ENCODE data around the gene CYBC1. TPM values are rescaled to one million over a fixed set of nuclear protein-coding genes. Genes with fewer than 3 reads are reported as not detected.

The CYBC1 gene
- polyA plus RNA-seq, 1 donor (not counting 4 experiments of a cell fraction or from before 2014, with no cell fraction given), result 30.2 TPM

GRCh38 chr17:82468692-82469091 lies 18.1 kb upstream of the CYBC1 start:
- no peak overlapping the region for H3K4me3 ChIP-seq (ENCODE audit: control insufficient read depth in 2 of 3, extremely low read depth in 1 of 3, insufficient read depth in 2 of 3, low read depth in 1 of 3, low read length in 3 of 3)
- H3K9me1 ChIP-seq (ENCODE audit: control insufficient read depth, extremely low read depth, insufficient read depth, low read length), result no peaks in the 10 kb centered on the region
- DNase-seq (ENCODE audit: low read depth, low spot score) (no peak), FAIRE-seq (no peak)
- TF ChIP-seq EZH2 (IDR thresholded peaks at IDR 0.05; ENCODE audit: low read length), result no peak
- TF ChIP-seq CTCF (optimal IDR thresholded peaks at IDR 0.05 in 1 of 3, IDR thresholded peaks at IDR 0.05 in 1 of 3, conservative IDR thresholded peaks at IDR 0.05 in 1 of 3; ENCODE audit: extremely low read depth in 1 of 3, insufficient read depth in 2 of 3, low read length in 3 of 3), result no peak
- H4K20me1 ChIP-seq (ENCODE audit: control insufficient read depth, extremely low read depth, insufficient read depth, low read length), result no peaks in the 10 kb centered on the region
- no peaks in the 10 kb centered on the region for H3K27me3 ChIP-seq (ENCODE audit: control insufficient read depth, extremely low read depth, insufficient read depth, low read length)
- H3K27ac ChIP-seq (ENCODE audit: control insufficient read depth, insufficient read depth, low read length), result no peak overlapping the region
- H3K9ac ChIP-seq (ENCODE audit: control insufficient read depth, extremely low read depth, insufficient read depth, low read length), result no peak overlapping the region
- no peaks in the 10 kb centered on the region for H3K9me3 ChIP-seq (ENCODE audit: control insufficient read depth, low read depth, low read length)
- no peaks in the 10 kb centered on the region for H3K79me2 ChIP-seq (ENCODE audit: control insufficient read depth, insufficient read depth, low read length)
- no peak overlapping the region for H3K4me2 ChIP-seq (ENCODE audit: control insufficient read depth, extremely low read depth, insufficient read depth, low read depth, low read length)
- no peak overlapping the region for H2AFZ ChIP-seq (ENCODE audit: control insufficient read depth, low read length)
- peaks cover 9 to 12% of the 10 kb centered on the region in 2 experiments for H3K36me3 ChIP-seq (ENCODE audit: control insufficient read depth in 2 of 2, extremely low read depth in 1 of 2, insufficient read depth in 2 of 2, low read length in 2 of 2)
- no peaks in the 10 kb centered on the region for H3K4me1 ChIP-seq (ENCODE audit: control insufficient read depth, extremely low read depth, insufficient read depth, low read length)
- dilution Hi-C loops (cut with MboI; ENCODE audit: extremely low pct_ligation_motif_present, low sequenced_read_pairs), result no loop called here

- no peaks in the 10 kb centered on the region for H3K4me1 ChIP-seq (ENCODE audit: control insufficient read depth, extremely low read depth, insufficient read depth, low read length)
- no peak overlapping the region for H3K9ac ChIP-seq (ENCODE audit: control insufficient read depth, extremely low read depth, insufficient read depth, low read length)
- no peak for FAIRE-seq
- no peaks in the 10 kb centered on the region for H3K27me3 ChIP-seq (ENCODE audit: control insufficient read depth, extremely low read depth, insufficient read depth, low read length)
- no peak overlapping the region for H3K4me3 ChIP-seq (ENCODE audit: control insufficient read depth in 2 of 3, extremely low read depth in 1 of 3, insufficient read depth in 2 of 3, low read depth in 1 of 3, low read length in 3 of 3)
- dilution Hi-C loops (cut with MboI; ENCODE audit: extremely low pct_ligation_motif_present, low sequenced_read_pairs), result no loop called here
- no peak for TF ChIP-seq EZH2 (IDR thresholded peaks at IDR 0.05; ENCODE audit: low read length)
- TF ChIP-seq CTCF (optimal IDR thresholded peaks at IDR 0.05 in 1 of 3, IDR thresholded peaks at IDR 0.05 in 1 of 3, conservative IDR thresholded peaks at IDR 0.05 in 1 of 3; ENCODE audit: extremely low read depth in 1 of 3, insufficient read depth in 2 of 3, low read length in 3 of 3), result no peak
- no peaks in the 10 kb centered on the region for H4K20me1 ChIP-seq (ENCODE audit: control insufficient read depth, extremely low read depth, insufficient read depth, low read length)
- H3K9me3 ChIP-seq (ENCODE audit: control insufficient read depth, low read depth, low read length), result no peaks in the 10 kb centered on the region
- no peak overlapping the region for H2AFZ ChIP-seq (ENCODE audit: control insufficient read depth, low read length)
- no peaks in the 10 kb centered on the region for H3K9me1 ChIP-seq (ENCODE audit: control insufficient read depth, extremely low read depth, insufficient read depth, low read length)
- no peaks in the 10 kb centered on the region for H3K79me2 ChIP-seq (ENCODE audit: control insufficient read depth, insufficient read depth, low read length)
- no peak overlapping the region for H3K27ac ChIP-seq (ENCODE audit: control insufficient read depth, insufficient read depth, low read length)
- no peak overlapping the region for H3K4me2 ChIP-seq (ENCODE audit: control insufficient read depth, extremely low read depth, insufficient read depth, low read depth, low read length)
- no peak for DNase-seq (ENCODE audit: low read depth, low spot score)
- H3K36me3 ChIP-seq (ENCODE audit: control insufficient read depth in 2 of 2, extremely low read depth in 1 of 2, insufficient read depth in 2 of 2, low read length in 2 of 2), result peaks cover 12 to 16% of the 10 kb centered on the region in 2 experiments
Observed at GRCh38 chr17:82465023-82465603, 14.6 kb upstream of the CYBC1 start.

Data from keratinocyte (primary cell).